Activated CD8-positive, alpha-beta memory T cell treated with anti-CD3 and anti-CD28 coated beads for 1 hour (primary cell): ENCODE measurements around the gene MAN2B2.
"Not testable (repeated sequence)": the region's sequence is repeated elsewhere in the genome, so short reads cannot be mapped to it uniquely, and the experiment has no call there.

Source experiments
- DNase-seq, 2 donors: peaks; one replicate each; pipeline ENCODE4 v3.0.0-alpha.2; 2020; ENCODE audit warnings: low read depth in 1 of 2; ENCODE audit errors: extremely low read depth in 1 of 2

MAN2B2 gene

DNA sequence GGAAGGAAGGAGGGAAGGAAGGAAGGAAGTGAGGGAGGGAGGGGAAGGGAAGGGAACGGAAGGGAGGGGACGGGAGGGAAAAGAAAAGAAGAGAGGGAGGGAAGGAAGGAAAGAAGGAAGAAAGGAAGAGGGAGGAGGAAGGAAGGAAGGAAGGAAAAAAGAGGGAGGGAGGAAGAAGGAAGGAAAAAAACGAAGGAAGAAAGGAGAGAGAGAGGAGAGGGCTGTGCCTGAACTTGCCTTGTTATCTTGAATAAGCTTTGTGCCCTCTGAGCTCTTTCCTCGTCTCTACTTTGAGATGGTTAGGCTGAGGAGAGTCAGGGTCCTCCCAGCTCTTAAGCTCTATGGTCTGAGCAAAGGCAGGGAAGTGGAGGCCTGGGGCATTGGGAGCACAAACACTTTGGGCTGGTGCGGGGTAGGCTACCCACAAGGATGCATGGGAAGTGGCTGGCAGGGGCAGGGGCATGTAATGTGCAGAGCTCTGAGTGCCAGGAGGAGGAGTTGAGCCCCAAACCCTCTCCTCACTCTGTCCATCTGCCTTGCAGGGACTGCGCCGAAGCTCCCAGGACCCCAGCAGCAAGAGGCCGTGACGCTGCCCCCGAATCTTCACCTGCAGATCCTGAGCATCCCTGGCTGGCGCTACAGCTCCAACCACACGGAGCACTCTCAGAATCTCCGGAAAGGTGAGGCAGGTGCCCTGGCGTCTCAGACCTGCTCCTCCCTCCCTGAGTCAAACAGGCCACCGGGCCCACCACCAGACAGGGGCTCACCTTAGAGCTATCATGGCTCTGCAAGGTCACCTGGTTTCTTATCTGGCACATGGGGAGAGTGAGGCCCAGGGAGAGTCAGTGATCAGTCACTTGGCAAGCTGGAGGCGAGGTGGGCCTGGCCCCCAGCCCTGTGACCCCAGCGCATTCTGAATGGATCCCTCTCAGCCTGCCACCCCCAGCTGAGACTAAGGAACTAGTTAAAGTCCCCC is 39.0 kb downstream of the MAN2B2 start:
- no peak for DNase-seq

DNA sequence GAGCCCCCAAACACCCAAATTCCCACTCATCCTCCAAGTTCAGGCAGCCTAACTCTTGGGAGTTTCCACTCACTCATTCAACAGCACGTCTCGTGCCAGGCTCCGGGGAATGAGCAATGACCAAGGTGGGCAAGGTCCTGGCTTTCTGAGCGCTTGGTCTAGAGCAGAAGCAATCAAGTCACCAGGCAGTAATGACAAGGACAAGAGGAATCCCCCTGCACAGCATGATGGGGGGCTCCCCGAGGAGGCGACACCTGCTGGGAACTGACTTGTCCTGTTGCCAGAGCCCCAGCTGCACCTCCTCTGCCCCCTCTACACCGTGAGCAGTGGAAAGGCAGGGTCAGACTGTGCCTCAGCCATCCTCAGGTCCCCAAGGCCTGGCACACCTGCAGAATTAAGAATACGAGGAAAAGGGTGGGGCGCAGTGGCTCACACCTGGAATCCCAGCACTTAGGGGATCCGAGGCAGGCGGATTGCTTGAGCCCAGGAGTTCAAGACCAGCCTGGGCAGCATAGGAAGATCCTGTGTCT is 39.8 kb downstream of the MAN2B2 start:
- no peak for DNase-seq

DNA sequence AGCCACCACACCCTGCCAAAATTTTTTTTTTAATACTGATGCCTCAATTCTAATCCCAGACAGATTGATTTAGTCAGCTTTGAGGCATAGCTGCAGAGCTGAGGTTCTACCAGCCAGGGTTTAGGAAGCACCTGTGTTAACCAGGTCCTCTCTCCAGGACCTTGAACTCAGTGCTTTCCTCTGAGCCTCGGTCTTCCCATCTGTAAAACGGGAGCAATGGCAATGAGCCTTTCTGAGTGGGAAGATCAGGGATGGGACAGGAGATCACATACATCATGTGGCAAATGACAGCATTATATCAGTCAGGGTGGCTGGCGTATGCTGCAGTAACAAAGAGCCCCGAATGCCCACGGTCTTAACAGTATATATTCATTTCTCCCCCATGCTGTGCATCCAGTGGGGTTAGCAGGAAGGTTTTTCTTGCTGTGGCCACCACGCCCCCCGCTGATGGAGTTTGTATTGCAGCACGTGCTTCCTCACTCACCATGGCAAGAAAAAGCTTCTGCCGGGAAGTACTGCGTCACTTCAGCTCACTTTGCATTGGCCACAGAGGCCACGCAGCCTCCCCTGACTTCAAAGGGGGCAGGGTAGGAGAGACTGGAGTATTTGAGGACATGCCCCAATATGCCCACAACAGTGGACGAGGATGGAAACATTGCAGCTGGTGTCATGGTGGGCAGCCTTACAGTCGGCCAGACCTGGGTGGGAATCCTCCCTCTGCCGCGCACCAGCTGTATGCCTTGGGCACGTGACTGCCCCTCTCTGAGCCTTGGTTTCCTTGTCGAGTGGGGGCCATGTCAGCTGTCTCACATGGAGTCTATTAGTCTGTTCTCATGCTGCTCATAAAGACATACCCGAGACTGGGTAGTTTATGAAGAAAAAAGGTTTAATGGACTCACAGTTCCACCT is 41.4 kb downstream of the MAN2B2 start:
- DNase-seq: no peak

DNA sequence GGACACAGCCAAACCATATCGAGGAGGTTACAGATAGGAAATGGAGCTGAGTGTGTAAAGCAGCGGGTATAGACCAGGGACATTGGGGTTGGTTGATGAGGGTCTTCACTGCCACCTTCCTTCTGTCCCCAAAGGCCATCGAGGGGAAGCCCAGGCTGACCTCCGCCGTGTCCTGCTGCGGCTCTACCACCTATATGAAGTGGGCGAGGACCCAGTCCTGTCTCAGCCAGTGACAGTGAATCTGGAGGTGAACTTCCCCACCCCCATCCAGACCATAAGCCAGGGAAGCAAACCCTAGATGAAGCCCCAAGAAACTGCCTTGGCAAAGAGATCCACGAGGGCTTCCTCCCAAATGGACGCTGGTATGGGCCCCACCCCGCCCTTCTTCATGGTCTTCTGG is 42.3 kb downstream of the MAN2B2 start:
- no peak for DNase-seq

DNA sequence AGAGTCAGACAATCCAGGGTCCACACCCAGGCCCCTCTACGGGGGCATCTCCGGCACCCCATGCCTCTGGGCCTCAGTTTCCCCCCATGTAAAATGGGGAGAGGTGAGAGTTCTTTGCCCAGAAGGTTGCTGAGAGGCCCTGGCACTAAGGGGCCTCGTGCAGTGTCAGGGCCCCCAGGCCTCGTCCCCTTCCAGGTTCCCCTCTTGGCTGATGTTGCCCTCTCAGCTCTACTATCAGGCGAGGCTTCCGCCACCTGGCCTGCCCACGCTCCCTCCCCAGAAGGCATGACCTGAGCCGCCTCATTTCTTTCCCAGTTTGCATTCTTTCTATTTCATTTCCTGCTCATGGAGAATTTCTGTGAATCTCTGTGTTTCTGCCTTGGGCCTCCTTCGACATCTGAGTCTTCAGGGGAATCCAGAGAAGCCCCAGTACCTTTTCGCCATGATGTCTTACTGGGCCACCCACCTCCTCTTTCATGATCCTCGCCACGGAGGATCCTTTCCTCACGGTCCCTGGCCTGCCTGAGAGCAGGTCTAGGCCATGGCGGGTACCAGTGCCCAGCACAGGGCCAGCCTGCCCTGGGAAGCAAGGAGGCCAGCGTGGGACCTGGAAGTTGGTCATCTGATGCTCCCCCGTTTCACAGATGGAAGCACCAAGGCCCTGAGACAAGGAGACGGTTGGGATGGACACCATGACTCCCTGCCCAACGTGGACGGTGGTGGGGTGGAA is 43.6 kb downstream of the MAN2B2 start:
- no peak for DNase-seq

DNA sequence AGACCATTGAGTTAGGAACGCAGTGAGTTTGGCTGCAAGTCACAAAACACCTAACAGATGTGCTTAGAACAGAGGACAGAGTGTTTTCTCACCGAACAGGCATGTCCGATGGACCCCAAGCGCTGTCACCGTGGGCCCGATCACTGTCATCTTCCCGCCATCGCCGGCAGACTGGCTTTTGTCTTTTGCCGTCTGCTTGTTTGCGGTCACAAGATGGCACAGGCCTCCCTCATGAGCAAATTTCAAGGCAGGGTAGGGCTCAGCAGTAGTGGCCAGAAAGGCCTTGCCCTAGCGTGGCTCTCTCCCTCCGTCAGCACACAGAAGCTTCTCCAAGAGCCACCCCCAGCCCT is 44.1 kb downstream of the MAN2B2 start:
- no peak for DNase-seq

DNA sequence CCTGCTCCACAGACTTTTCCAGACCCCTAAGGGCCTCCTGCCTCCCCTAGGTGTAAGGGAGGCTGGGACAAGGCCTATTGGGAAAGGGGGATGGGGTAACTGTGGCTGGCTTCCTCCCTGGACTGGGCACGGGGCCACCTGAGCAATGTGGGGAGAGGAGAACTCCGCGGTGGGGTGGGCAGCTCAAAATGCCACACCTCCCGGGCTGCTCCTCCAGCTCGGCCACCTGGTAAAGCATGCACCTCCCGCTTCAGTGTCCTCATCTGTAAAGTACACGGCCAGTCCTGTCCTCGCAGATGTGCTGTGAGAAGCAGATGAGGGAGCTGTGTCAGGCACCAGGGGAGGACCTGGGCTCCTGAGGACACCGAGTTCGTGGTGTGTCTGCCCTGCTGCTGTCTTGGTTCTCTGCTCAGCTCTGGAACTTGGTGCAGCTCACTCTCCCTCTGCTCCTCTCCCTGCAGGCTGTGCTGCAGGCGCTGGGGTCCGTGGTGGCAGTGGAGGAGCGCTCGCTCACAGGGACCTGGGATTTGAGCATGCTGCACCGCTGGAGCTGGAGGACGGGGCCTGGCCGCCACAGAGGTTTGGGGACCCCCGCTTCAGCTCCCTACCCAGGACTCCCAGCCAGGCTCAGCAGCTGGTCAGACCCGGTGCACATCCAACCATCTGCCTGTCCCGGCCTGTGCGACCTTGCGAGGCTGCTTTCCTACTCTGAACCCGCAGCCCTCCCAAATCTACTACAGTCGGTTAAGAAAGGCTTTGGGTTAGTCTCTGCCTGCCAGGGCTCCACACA is 44.7 kb downstream of the MAN2B2 start:
- no peak for DNase-seq

DNA sequence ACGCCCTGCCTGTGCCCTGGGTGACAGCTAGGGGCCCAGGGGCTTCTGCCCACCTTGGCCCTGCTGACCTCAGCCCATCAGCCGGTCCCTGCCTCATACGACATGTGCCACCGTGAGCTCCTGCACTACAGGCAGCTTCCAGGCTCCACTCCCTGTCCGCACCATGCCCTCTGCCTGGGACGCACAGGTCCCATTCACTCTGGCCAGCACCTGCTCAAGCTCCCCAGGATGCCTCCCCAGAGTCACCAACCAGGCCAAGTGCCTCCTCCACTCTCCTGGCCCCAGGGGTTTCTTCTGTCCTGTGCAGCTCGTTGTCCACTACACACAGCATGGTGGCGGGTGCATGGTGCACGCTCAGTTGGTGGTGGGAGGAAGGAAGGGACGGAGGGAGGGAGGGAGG is 45.3 kb downstream of the MAN2B2 start:
- DNase-seq: no peak

DNA sequence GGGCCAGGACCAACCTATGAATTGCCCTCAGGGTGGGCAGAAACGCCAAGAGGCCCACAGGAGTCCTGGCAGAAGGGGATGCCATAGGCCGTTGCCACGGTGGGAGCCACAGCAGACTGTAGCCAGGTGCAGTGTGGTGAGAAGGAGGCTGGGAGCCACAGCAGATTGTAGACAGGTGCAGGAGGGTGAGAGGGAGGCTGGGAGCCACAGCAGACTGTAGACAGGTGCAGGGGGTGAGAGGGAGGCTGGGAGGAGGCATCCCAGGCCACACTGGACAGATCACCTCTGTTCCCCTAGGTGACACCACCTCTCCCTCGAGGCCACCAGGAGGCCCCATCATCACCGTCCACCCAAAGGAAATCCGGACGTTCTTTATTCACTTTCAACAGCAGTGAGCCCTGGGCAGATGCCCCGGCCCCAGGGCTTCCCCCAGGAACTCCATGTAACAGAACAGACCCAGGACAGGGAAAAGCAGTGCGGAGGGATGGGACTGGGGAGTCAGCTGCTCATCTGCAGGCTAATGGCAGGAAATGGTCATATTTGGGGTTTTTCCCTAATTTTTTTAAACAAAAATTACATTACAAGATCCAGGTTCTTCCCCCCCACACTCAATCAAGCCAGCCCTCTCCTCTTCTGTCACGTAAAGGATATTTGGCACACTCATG is 46.0 kb downstream of the MAN2B2 start:
- DNase-seq: no peak

DNA sequence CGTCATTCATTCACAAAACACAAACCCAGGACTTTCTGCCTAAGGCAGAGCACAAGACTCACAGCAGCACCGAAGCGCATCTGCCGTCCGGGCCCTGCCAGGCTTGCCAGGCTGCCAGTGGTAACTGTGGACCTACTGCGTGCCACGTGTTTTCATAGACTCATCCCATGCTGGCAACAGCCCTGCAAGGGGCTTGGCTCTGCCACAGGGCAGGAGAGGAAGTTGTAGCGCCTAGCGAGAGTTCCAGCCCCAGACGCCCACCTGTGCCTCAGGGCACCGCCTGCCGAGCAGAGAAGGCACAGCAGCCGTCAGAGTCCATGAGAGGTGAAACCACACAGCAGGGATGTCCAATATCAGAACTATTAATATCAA is 46.6 kb downstream of the MAN2B2 start:
- no peak for DNase-seq

DNA sequence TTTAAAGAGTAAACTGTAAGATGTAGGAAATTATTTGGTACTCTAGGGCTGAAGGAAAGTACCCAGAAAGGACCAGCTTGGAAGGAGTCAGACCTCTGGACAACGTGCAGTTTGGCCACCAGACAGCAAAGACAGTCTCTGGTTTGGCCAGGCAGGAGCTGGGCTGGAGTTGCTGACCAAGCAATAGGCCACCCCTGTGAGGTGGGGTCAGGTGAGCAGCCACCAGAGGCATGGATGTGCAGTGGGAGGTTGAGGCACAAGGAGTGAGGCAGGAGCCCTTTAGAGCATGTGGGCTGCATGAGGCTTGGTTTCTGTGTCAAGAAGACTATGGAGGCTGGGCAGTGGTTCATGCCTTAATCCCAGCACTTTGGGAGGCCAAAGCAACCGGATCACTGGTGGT is 47.8 kb downstream of the MAN2B2 start:
- DNase-seq: no peak

DNA sequence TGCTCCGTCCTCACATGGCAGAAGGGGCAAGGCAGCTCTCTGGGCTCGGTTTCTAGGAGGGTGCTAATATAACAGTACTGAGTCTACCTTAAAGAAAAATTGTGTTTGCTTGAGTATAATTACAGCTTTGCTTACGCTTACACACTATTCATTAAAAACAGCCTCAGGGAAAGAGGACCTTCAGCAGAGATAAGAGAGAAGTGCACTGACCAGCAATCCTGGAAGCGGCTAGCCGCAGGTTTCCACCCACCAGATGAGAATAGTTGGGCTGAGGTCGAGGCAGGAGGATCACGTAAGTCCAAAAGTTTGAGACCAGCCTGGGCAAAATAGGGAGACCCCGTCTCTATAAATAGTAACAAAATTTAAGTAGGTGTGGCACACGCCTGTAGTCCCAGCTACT is 50.3 kb downstream of the MAN2B2 start:
- no peak for DNase-seq

DNA sequence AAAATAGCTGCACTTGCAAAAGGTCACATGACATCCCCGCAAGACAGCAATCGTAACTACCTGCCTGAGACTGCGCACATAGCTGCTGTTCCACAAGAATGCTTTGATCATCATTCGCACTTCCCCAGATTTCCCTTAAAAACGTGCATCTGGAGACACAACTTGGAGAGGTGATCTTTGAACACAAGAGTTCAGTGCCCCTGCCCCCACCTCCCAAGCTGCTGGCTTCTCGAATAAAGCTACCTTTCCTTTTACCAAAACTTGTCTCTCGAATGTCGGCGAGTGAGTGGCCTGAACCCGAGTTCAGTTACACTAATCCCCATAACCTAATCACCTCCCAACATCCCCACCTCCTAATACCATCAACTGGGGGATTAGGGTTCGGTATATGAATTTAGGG is 51.1 kb downstream of the MAN2B2 start:
- DNase-seq: no peak

DNA sequence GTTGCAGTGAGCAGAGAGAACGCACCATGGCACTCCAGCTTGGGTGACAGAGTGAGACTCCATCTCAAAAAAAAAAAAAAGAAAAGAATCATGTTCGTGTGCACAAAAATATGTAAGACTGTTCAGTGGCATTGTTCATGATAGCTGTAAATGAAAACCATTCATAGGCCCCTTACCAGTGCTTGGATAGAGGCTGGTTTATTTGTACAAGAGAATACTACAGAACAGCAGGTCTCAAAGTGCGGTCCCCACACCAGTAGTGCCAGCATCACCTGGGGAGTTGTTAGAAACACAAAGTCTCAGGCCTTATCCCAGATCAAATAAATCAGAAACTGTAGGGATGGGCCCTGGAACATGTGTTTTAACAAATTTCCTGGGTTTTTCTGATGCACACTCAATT is 52.8 kb downstream of the MAN2B2 start:
- DNase-seq: no peak

DNA sequence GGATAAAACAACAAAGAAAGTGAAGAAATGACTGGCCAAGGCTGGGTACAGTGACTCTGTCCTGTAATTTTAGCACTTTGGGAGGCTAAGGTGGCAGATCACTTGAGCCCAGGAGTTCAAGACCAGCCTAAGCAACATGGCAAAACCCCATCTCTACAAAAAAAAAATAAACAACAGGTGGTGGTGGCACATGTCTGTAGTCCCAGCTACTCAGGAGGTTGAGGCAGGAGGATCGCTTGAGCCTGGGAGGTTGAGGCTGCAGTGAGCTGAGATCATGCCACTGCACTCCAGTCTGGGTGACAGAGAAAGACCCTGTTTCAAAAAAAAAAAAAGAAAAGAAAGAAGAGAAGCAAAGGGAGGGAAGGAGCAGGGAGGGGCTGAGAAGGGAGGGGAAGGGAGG is 53.5 kb downstream of the MAN2B2 start:
- not testable (repeated sequence) for DNase-seq

DNA sequence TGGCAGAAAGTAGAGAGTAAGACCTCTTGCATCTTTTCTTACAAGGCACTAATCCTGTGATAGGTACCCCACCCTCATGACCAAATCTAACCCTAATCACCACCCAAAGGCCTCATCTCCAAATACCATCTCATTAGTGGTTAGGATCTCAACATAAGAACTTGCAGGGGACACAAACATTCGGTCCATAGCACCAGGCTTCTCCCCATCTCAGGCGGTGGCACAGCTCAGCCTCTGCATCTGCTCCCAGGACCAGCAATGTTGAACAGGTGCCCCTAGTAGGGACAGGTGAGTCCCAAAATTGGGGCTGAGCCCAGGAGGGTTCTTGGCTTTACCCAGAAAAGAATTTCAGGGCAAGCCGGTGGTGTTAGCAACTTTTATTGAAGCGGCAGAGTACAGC is 57.1 kb downstream of the MAN2B2 start:
- DNase-seq: no peak

DNA sequence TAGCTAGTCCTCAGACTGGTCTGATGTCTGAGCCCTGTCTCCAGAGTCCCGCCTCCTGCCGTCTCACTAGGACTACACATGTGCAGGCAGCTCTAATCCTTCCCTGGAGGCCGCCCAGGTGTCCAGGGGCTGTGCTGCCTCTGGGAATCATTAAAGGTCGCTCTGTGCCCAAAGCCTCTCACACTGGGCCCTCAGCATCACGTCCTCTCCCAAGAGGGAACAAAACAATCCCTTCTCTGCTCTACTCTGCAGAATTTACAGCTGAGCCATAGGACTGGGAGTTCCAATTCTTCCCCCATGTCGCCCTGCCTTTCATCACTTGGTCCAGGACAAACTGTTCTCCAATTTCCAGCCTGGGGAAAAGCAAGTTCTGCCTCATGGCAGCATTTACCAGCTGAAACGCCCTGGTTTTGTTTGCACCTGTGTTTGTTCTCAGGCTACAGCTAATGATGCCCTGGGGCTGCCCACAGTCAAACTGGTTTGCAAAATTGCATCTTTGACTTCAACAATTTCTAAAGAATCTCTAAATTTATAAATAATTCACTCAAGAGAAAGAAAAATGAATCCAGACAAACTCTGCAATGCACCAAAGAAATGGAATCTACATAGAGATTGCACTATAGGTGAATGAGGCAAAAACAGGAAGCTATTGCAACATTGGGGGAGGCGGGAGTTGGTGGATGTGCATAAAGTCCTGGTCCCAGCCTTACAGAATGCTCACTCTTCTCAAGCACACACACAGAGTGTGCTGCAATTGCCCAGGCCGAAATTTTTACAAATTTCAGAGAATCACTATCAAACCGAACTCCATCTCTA is 58.3 kb downstream of the MAN2B2 start:
- no peak for DNase-seq

DNA sequence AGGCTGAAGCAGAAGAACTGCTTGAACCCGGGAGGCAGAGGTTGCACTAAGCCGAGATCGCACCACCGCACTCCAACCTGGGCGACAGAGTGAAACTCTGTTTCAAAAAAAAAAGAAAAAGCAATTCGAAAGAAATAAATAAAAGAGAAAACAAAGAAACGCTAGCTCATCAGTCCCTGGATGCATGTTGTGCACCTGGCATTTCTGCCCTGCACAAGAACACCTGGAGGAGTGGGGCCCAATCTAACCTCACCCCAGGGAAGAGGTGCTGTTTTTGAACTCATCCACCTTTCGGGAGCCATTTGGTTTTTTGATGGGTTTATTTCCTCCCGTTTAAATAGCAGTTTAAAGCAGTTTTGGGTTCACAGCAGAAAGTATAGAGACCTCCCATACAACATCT is 59.8 kb downstream of the MAN2B2 start:
- no peak for DNase-seq

DNA sequence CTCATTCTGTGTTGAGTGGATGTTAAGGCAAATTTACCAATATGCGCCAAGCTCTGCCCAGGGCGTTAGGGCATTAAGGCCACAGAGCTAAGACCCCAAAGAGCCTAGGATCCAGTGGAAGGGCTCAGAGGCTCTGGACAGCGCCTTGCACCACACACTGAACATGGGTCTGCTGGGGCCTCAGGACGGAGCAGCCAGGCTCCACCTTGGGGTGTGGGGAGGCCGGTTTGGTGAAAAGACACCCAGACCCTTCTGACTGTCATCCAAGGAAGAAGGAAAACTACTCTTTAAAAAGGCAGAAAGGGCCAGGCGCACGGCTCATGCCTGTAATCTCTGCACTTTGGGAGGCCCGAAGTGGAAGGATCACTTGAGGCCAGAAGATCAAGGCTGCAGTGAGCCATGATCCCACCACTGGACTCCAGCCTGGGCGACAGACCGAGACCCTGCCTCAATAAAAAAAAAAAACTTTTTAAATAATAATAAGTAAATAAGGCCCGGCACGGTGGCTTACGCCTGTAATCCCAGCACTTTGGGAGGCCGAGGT is 64.2 kb downstream of the MAN2B2 start:
- no peak for DNase-seq
